ENCODE results near the gene DGKD. TPM values are rescaled to one million over a fixed set of nuclear protein-coding genes. Genes with fewer than 3 reads are reported as not detected.

The DGKD gene
- total RNA-seq, 4 donors from 2014 or later, result 9.1 to 21.9 (median 17.8) TPM

DNA sequence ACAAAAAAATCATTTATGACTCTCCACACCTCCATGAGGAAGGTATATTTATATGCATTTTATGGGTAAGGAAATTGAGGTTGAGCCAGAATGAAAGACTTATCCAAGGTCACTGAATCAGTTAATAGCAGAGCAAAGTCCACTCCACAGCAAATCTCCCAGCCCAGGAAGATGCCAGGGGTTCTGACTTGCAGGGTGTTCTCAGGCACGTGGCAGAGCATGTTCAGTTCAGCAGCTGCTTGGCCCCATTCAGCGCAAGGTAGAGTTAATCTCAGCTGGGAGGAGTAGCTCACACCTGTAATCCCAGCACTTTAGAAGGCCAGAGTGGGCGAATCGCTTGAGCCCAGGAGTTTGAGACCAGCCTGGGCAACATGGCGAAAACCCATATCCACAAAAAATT is 17.8 kb upstream of the DGKD start:
- 79% methylated on average over 2 of the region's 5 CpGs; no CpG with 5 or more reads in 1 of the 2 donors for WGBS, 2 donors (ENCODE audit: low coverage in 1 of 2)
- H3K4me1 ChIP-seq, result no peaks in the 10 kb centered on the region
- H3K9me3 ChIP-seq, result no peaks in the 10 kb centered on the region
- no peak for ATAC-seq
- H3K36me3 ChIP-seq, result no peaks in the 10 kb centered on the region
- TF ChIP-seq, protein P1, sequence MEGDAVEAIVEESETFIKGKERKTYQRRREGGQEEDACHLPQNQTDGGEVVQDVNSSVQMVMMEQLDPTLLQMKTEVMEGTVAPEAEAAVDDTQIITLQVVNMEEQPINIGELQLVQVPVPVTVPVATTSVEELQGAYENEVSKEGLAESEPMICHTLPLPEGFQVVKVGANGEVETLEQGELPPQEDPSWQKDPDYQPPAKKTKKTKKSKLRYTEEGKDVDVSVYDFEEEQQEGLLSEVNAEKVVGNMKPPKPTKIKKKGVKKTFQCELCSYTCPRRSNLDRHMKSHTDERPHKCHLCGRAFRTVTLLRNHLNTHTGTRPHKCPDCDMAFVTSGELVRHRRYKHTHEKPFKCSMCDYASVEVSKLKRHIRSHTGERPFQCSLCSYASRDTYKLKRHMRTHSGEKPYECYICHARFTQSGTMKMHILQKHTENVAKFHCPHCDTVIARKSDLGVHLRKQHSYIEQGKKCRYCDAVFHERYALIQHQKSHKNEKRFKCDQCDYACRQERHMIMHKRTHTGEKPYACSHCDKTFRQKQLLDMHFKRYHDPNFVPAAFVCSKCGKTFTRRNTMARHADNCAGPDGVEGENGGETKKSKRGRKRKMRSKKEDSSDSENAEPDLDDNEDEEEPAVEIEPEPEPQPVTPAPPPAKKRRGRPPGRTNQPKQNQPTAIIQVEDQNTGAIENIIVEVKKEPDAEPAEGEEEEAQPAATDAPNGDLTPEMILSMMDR (IDR thresholded peaks at IDR 0.05), result no peak
- no peak for TF ChIP-seq EP300 (IDR thresholded peaks at IDR 0.05)
- H3K4me3 ChIP-seq, result no peak overlapping the region
- H3K27me3 ChIP-seq, result no peaks in the 10 kb centered on the region
- H3K27ac ChIP-seq, result no peak overlapping the region

DNA sequence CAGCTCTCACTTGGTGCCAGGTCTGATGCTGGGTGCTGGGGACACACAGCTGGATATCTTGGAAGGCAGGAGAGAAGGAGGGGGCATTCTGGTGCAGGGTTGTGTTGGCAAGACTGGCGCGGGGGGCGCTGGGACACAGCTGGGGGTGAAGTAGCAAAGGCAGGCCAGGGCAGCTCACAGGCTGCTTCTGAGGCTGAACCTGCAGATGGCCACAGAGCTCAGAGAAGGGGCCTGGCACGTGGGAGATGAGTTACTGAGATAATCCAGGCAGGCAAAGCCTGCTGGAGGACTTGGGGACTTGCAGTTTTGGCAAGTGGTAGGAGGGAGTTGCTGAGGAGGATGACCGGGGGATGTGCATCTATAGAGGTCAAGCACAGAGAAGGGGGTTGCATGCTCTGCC is 16.2 kb upstream of the DGKD start:
- Histone ChIP-seq H3K4me3 (no peak overlapping the region), H3K36me3 (no peaks in the 10 kb centered on the region), H3K4me1 (no peaks in the 10 kb centered on the region), H3K9me3 (no peaks in the 10 kb centered on the region), H3K27me3 (no peaks in the 10 kb centered on the region), H3K27ac (no peak overlapping the region)
- WGBS, 2 donors (ENCODE audit: low coverage in 1 of 2), result 69 to 75% methylated on average over 5 of the region's 5 CpGs
- no peak for ATAC-seq
- TF ChIP-seq, protein P1 (IDR thresholded peaks at IDR 0.05), result no peak
- TF ChIP-seq POLR2A (IDR thresholded peaks at IDR 0.05) (no peak), POLR2AphosphoS5 (IDR thresholded peaks at IDR 0.05) (no peak), EP300 (IDR thresholded peaks at IDR 0.05) (no peak)

DNA sequence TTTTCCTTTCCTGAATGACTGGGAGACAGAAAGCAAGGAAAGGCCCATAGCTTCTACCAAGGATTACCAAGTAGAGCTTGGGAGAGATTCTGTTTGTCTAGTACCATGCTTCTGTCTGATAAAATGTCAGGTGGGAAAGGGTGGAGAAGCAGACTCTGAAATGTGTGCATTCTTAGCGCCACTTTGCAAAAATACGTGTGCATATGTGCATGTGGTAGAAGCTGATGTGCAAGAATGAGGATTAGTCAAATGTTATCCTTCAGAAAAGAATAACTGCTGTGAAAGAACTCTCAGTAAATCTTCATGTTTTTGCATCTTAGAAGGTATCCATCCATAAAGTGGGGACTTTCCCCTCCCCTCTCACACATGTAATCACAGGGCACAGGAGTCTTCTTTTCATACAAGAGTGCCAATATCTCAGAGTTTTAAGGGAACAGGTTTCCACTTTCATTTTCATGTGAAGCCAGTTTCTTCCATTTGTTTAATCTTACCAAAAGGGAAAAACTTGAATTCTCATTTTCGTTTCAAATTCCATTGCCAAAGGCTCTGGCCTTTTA is 15.4 kb upstream of the DGKD start:
- no peak for ATAC-seq
- Histone ChIP-seq H3K4me3 (no peak overlapping the region), H3K36me3 (no peaks in the 10 kb centered on the region), H3K4me1 (no peaks in the 10 kb centered on the region), H3K27me3 (no peaks in the 10 kb centered on the region), H3K9me3 (no peaks in the 10 kb centered on the region), H3K27ac (no peak overlapping the region)
- TF ChIP-seq POLR2A (IDR thresholded peaks at IDR 0.05), result no peak
- TF ChIP-seq, protein P1 (IDR thresholded peaks at IDR 0.05), result no peak
- no peak for TF ChIP-seq POLR2AphosphoS5 (IDR thresholded peaks at IDR 0.05)
- TF ChIP-seq EP300 (IDR thresholded peaks at IDR 0.05), result no peak
- WGBS, 2 donors (ENCODE audit: low coverage in 1 of 2), result 74 to 91% methylated on average over 3 of the region's 3 CpGs

DNA sequence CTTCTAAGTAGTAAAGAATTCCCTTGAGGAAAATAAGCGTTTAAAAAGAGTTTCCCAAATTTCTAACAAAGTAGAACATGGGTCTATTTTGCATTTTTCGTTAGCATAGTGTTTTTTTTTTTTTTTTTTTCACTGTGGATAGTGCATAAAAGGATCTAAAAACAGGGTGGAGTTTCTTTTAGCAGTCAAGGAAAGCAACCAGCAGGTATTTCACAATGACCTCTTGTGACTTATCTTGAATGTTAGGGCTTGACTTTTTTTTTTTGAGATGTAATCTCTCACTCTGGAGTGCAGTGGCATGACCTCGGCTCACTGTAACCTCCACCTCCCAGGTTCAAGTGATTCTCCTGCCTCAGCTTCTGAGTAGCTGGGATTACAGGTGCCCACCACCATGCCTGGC is 14.9 kb upstream of the DGKD start:
- no peaks in the 10 kb centered on the region for H3K27me3 ChIP-seq
- H3K36me3 ChIP-seq, result no peaks in the 10 kb centered on the region
- no peaks in the 10 kb centered on the region for H3K4me1 ChIP-seq
- TF ChIP-seq POLR2A (IDR thresholded peaks at IDR 0.05), result no peak
- TF ChIP-seq POLR2AphosphoS5 (IDR thresholded peaks at IDR 0.05), result no peak
- TF ChIP-seq, protein P1 (IDR thresholded peaks at IDR 0.05), result no peak
- TF ChIP-seq EP300 (IDR thresholded peaks at IDR 0.05), result no peak
- H3K4me3 ChIP-seq, result no peak overlapping the region
- no peak overlapping the region for H3K27ac ChIP-seq
- no peaks in the 10 kb centered on the region for H3K9me3 ChIP-seq
- WGBS, 2 donors (ENCODE audit: low coverage in 1 of 2), result 56 to 65% methylated on average over 2 to 3 of the region's 3 CpGs
- ATAC-seq, result no peak

DNA sequence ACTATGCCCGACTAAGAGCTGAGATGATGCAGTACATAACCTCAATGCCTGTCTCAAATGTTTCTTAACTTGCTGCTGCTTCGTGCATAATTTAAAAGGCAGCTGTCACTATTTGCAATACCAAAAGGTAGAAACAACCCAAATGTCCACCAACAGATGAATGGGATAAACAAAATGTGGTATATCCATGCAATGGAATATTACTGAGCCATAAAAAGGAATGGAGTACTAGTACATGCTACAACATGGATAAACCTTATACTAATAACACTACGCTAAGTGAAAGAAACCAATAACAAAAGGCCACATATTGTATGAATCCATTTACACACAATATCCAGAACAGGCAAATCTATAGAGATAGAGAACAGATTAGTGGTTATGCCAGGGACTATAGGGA is 13.0 kb upstream of the DGKD start:
- H3K4me3 ChIP-seq, result no peak overlapping the region
- TF ChIP-seq, protein P1 (IDR thresholded peaks at IDR 0.05), result no peak
- TF ChIP-seq EP300 (IDR thresholded peaks at IDR 0.05) (no peak), POLR2A (IDR thresholded peaks at IDR 0.05) (no peak), POLR2AphosphoS5 (IDR thresholded peaks at IDR 0.05) (no peak)
- H3K27ac ChIP-seq, result no peak overlapping the region
- no peak for ATAC-seq
- WGBS, 2 donors (ENCODE audit: low coverage in 1 of 2), result 83 to 90% methylated on average over 1 to 2 of the region's 3 CpGs
- H3K9me3 ChIP-seq, result no peaks in the 10 kb centered on the region
- no peaks in the 10 kb centered on the region for H3K4me1 ChIP-seq
- no peaks in the 10 kb centered on the region for H3K36me3 ChIP-seq
- H3K27me3 ChIP-seq, result no peaks in the 10 kb centered on the region

Data from gastroesophageal sphincter (tissue), 4 donors.